Esophagus squamous epithelium (tissue), 4 donors: Measurements from ENCODE around the gene DGUOK.
A peak's percentile ranks its signal among the peaks of the same experiment; 100 is the strongest.

Experiments
- POLR2A ChIP-seq, 4 donors: fragments of 450-650 bp; IDR thresholded peaks; one replicate each; pipeline ENCODE4 v1.6.1; 2017; ENCODE audit warnings: antibody characterized with exemption in 4 of 4, mild to moderate bottlenecking in 4 of 4, moderate library complexity in 3 of 4
- TF ChIP-seq, protein P1 (sequence below), 6 experiments: fragments of 450-650 bp in 4 of 6; fragments of 200-600 bp in 2 of 6; sonication (generic) in 2 of 6; IDR thresholded peaks; one replicate each; pipeline ENCODE4 v1.5.1; 2016 to 2019; ENCODE audit warnings: antibody characterized with exemption in 6 of 6, mild to moderate bottlenecking in 4 of 6, moderate library complexity in 4 of 6

DNA sequence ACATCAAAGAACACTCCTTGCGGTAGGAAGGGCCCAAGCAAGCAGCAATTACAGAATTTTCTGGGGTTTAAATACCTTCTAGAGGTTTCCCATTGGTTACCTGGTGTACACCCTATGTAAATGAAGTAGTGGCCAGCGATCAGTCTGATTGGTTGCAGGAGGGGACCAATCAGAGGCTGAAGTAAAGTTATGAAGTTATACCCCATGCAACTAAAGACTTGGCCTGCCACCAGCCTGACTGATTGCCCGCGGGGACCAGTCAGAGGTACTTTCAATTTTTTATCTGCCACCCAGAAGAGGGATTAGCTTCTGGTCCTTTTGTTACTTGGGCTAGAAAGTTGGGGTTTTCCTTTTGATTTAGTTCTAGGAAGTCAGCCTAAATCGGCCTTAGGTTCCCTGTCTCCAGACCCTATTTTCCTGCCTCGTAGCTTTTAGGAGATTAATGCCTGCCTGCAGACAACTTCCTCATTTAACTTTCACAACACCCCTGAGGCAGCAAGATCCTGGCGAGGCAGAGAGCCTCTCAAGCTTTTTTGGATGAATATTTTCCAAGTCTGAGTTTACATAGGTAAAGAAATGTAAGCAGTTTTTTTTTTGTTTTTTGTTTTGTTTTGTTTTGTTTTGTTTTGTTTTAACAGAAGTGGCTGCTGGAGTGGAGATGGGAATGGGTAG is 1.5 kb upstream of the DGUOK start:
- TF ChIP-seq POLR2A (IDR thresholded peaks at IDR 0.05): peak in 1 of 4 donors; percentile 21
- TF ChIP-seq, protein P1, sequence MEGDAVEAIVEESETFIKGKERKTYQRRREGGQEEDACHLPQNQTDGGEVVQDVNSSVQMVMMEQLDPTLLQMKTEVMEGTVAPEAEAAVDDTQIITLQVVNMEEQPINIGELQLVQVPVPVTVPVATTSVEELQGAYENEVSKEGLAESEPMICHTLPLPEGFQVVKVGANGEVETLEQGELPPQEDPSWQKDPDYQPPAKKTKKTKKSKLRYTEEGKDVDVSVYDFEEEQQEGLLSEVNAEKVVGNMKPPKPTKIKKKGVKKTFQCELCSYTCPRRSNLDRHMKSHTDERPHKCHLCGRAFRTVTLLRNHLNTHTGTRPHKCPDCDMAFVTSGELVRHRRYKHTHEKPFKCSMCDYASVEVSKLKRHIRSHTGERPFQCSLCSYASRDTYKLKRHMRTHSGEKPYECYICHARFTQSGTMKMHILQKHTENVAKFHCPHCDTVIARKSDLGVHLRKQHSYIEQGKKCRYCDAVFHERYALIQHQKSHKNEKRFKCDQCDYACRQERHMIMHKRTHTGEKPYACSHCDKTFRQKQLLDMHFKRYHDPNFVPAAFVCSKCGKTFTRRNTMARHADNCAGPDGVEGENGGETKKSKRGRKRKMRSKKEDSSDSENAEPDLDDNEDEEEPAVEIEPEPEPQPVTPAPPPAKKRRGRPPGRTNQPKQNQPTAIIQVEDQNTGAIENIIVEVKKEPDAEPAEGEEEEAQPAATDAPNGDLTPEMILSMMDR (IDR thresholded peaks at IDR 0.05): no peak
